HG03432 (cell line): ENCODE results near the gene QRICH2.
"Not testable (repeated sequence)": the region's sequence is repeated elsewhere in the genome, so short reads cannot be mapped to it uniquely, and the experiment has no call there.

Experiments used
- ATAC-seq: cut with Tn5 transposase; IDR thresholded peaks from one replicate; pipeline ENCODE4 v1.9.1; 2021; ENCODE audit warnings: mild to moderate bottlenecking, moderate library complexity; ENCODE audit not compliant: unreplicated experiment

Gene QRICH2

GRCh38 chr17:76268015-76268749, 39.9 kb downstream of the QRICH2 start:
- ATAC-seq = no peak

GRCh38 chr17:76267581-76268001, 40.5 kb downstream of the QRICH2 start:
- not testable (repeated sequence) for ATAC-seq

- no peak for ATAC-seq
Measured at GRCh38 chr17:76267051-76267576, 41.0 kb downstream of the QRICH2 start.

- no peak for ATAC-seq
Measured at GRCh38 chr17:76266244-76266938, 41.7 kb downstream of the QRICH2 start.

- no peak for ATAC-seq
Measured at GRCh38 chr17:76265624-76266243, 42.3 kb downstream of the QRICH2 start.

- ATAC-seq = peak; percentile 76
Measured at GRCh38 chr17:76264755-76265623, 43.1 kb downstream of the QRICH2 start, which contains the start of gene UBALD2. Gene UBALD2, plus strand, starts transcription at chr17:76265348. Its CDS starts 158 bp downstream, at chr17:76265506.

GRCh38 chr17:76264425-76264754, 43.7 kb downstream of the QRICH2 start:
- ATAC-seq = no peak

- no peak for ATAC-seq
Measured at GRCh38 chr17:76263896-76264295, 44.2 kb downstream of the QRICH2 start.

- ATAC-seq = no peak
Measured at GRCh38 chr17:76262732-76263344, 45.2 kb downstream of the QRICH2 start.

- ATAC-seq = no peak
Measured at GRCh38 chr17:76261421-76262215, 46.5 kb downstream of the QRICH2 start.

- no peak for ATAC-seq
Measured at GRCh38 chr17:76260669-76261068, 47.4 kb downstream of the QRICH2 start.

GRCh38 chr17:76260220-76260619, 47.9 kb downstream of the QRICH2 start:
- ATAC-seq = no peak

- ATAC-seq = not testable (repeated sequence)
Measured at GRCh38 chr17:76256430-76257050, 51.5 kb downstream of the QRICH2 start.

- ATAC-seq = no peak
Measured at GRCh38 chr17:76255801-76256429, 52.2 kb downstream of the QRICH2 start.

GRCh38 chr17:76254275-76254674, 53.8 kb downstream of the QRICH2 start:
- ATAC-seq = no peak

- ATAC-seq = no peak
Measured at GRCh38 chr17:76253841-76254240, 54.2 kb downstream of the QRICH2 start.

GRCh38 chr17:76252967-76253766, 54.9 kb downstream of the QRICH2 start:
- not testable (repeated sequence) for ATAC-seq
